RCC 7860 (cell line): Measurements from ENCODE around the gene CDH23.

ENCODE experiments used
- DNase-seq: peaks from one replicate; pipeline ENCODE4 v3.0.0-alpha.2; 2015; ENCODE audit warnings: low spot score
- FAIRE-seq: peaks from 2 replicates; lab custom pipeline; 2012; peaks lifted over from hg19 to GRCh38; lab: Jason Lieb, UNC

Gene CDH23

GRCh38 chr10:71368643-71369042, 28.1 kb upstream of the CDH23 start:
- no peak for FAIRE-seq

GRCh38 chr10:71369602-71370001, 27.1 kb upstream of the CDH23 start:
- FAIRE-seq (no peak), DNase-seq (no peak)

More at GRCh38 chr10:71368643-71369042, 28.1 kb upstream of the CDH23 start:
- no peak for DNase-seq

- FAIRE-seq, result no peak
- no peak for DNase-seq
Measured at GRCh38 chr10:71370031-71370430, 26.7 kb upstream of the CDH23 start.

DNA sequence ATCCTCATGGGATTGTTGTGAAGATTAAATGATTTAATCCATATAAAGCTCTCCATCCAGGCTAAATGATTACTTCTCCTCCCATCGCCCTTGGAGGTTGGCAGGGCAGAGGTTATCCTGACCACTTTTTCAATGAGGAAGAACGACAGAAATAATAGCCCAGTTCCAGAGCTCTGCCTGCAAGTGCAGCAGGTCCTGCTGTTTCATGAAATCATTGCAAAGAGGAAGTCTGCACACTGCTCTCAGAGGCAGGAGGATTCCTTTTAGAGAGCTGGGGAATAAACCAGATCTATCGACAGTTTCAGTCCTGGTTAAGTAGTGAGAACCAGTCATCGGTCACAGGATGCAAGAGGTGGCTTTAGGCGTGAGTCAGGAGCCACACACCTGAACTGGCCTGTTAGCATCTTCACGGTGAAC, 25.0 kb upstream of the CDH23 start:
- DNase-seq (no peak), FAIRE-seq (no peak)

- FAIRE-seq (no peak), DNase-seq (no peak)
Measured at GRCh38 chr10:71372882-71373495, 23.7 kb upstream of the CDH23 start.

DNA sequence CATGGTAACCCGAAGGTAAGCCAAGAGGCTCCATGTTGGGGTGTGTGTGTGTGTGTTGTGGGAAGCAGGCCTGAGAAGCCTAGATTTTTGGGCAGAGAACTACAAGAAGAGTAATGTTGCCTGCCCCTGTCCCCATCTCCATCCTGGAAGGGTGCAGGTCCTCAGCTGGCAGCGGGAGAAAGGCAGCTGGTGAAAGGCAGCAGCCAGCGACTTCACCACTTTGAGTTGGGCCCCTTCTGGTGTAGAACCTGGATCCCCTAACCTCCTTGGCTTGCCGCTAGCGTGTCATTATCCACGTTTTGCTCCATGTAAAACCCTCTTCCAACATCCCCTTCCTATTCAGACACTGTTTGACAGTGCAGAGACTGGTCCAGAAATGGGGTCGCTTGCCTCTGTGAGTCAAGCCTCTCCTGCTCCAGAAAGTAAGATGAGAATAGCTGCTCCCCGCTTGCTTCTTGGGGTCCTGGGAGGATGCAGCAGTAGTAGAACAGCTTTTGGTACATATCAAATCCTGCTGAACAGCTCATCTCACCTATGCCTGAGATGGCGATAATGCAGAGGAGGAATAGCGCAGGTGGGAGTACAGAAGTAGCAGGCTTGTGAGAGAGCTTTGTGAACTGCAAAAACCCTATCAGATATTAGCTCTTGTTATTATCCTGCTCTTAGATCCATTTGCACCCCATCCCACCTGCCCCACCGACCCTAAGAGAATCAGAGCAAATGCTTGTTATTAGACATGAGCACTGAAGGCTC, 22.1 kb upstream of the CDH23 start:
- no peak for FAIRE-seq
- DNase-seq, result no peak

DNA sequence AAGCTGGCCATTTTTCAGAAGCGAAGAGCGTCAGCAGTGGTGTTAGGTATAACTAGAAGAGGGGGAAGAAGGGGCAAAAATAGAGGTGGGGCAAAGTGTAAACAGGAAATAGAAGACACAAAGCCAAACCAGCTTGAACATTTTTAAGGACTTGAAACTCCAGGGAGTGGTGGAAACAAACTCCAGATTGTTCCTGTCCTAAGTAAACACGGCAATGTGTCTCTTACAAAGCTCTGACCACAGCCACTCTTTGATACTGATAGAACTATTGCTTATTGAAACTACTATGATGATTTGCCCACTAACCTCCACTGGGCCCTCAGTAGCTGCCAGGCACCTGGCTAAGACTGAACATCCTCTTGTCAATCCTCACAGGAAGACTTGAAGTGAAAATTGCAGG, 20.8 kb upstream of the CDH23 start:
- DNase-seq (no peak), FAIRE-seq (no peak)

DNA sequence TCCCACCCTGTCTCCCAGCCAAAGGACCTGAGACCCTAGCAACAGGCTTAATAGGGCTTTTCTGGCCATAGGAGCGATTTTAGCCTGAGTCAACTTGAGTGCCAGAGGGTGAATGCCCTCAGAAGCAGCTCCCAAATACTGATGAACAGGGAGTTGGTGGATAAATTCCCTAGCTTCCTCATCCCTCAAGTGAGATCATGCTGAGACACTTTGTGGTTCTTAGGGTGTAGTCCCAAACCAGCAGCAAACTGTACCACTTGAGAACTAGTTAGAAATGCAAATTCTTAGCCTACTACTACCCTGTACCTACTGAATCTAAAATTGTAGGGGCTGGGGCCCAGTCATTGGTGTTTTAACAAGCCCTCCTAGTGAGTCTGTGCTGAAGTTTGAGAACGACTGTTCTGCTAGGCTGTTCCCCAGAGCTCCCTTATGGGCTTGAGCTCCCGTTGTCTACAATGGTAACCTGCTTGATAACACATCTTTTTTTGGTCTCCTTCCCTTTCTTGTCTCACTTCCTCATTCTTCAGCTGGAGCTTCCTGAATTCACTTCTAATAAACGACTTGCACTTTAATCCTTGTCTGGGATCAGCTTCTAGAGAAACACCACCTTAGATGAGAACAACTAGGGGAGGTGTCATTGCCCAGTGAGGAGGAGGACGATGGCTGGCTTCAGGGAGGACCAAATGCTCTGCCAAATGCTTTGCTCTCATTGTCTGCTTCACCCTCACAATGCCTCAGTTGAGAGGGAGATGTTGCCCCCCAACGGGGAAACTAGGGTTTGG, 18.2 kb upstream of the CDH23 start:
- no peak for DNase-seq
- FAIRE-seq, result no peak

GRCh38 chr10:71379118-71379766, 17.5 kb upstream of the CDH23 start:
- FAIRE-seq, result no peak

DNA sequence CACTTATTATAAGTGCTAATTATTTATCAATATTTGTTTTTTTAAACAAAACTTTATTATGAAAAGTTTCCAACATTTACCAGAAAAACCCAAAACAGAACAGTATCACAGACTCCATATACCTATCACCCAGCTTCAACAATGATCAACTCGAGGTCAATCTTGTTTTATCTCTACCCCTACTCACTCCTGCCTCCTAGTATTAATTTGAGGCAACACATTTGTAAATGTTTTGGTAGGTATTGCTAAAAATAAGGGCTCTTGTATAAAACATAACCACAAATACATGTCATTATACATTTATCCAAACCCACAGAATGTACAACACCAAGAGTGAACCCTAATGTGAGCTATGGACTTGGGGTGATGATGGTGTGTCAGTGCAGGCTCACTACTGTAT, 15.9 kb upstream of the CDH23 start:
- no peak for FAIRE-seq

More at GRCh38 chr10:71379118-71379766, 17.5 kb upstream of the CDH23 start:
- DNase-seq, result no peak

GRCh38 chr10:71381611-71382010, 15.1 kb upstream of the CDH23 start:
- DNase-seq, result no peak
- FAIRE-seq, result no peak

More for the DNA sequence above, 15.9 kb upstream of the CDH23 start:
- DNase-seq, result no peak

GRCh38 chr10:71382028-71382427, 14.7 kb upstream of the CDH23 start:
- DNase-seq (no peak), FAIRE-seq (no peak)

GRCh38 chr10:71382757-71383156, 14.0 kb upstream of the CDH23 start:
- DNase-seq, result no peak
- FAIRE-seq, result no peak

DNA sequence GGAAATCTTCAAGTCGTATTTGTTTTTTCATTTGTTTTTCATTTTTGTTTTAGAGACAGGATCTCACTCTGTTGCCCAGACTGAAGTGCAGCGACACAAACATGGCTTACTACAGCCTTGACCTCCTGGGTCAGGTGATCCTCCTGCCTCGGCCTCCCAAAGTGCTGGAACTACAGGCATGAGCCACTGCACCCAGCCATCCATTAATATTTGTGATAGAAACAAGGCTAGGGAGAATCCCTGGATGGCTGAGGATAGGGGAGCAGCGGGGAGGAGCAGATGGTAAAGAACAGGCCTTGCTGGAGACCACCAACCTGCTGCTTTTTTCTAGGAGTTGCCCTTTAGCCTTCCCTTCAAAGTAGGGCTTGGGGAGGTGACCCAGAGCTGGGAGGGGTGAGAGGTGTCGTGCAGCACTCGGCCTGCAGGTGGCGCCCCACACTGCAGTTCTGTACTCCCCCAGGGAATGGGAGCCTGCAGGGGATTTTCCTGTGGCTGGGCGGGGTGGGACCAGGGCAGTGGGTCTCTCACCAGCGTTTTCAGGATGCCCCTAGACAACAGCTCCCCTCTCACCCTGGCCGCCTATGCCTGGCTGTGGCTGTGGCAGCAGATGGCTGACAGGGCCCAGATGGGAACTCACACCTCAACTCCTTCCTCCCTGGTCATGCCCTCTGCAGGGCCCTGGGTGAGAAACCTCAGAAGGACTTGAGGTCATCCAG, 12.6 kb upstream of the CDH23 start:
- DNase-seq (peak; percentile 21), FAIRE-seq (no peak)

GRCh38 chr10:71388171-71388570, 8.5 kb upstream of the CDH23 start:
- DNase-seq (no peak), FAIRE-seq (no peak)

- no peak for DNase-seq
Measured at GRCh38 chr10:71388583-71389310, 8.0 kb upstream of the CDH23 start.

DNA sequence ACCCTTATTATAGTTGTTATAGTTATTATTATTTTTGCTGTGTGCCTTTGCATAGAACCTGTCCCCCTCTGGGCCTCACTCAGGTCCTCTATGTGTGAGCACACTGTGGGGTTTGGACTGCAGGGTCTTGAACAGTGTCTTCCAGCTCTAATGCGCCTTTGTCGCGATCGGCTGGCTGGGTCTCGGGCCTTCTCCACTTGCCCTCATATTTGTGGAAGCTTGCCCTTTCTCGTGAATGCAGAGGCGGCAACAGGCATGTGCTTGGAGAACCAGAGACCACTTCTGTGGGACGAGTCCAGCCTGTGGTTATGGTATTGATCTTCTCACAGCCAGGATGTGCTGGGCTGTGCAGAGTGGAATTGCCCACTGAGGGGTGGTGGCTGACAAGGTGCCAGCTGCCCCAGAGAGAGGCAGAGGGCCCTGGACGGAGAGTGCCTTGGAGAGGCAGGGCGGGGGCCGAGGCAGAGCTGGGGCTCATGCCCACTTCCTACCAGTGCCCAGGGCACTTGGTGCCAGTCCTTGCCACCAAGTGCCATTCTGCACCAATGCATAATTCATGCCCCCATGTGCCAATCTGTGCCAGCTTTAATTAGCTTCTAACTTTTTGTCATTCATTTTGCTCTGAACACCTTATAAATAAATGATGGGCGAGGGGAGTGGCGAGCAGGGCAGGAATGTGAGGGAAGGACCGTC, 6.8 kb upstream of the CDH23 start:
- no peak for FAIRE-seq

More at GRCh38 chr10:71388583-71389310, 8.0 kb upstream of the CDH23 start:
- FAIRE-seq, result no peak

GRCh38 chr10:71390461-71390835, 6.3 kb upstream of the CDH23 start:
- DNase-seq, result no peak

More for the DNA sequence above, 6.8 kb upstream of the CDH23 start:
- no peak for DNase-seq

More at GRCh38 chr10:71390461-71390835, 6.3 kb upstream of the CDH23 start:
- FAIRE-seq, result no peak
